Fibroblast of skin of right biceps (primary cell): ENCODE data around the gene IL17REL.
"Not testable (repeated sequence)": the region's sequence is repeated elsewhere in the genome, so short reads cannot be mapped to it uniquely, and the experiment has no call there.

Experiments used
- DNase-seq: peaks from one replicate; pipeline ENCODE4 v3.0.0-alpha.2; 2013

The IL17REL gene

GRCh38 chr22:50001388-50002231 is 11.0 kb downstream of the IL17REL start:
- no peak for DNase-seq

GRCh38 chr22:50000587-50001387 is 11.8 kb downstream of the IL17REL start:
- DNase-seq = no peak

- DNase-seq = no peak
Observed at GRCh38 chr22:49999946-50000586, 12.5 kb downstream of the IL17REL start.

- DNase-seq = no peak
Observed at GRCh38 chr22:49999063-49999945, 13.3 kb downstream of the IL17REL start.

- DNase-seq = no peak
Observed at GRCh38 chr22:49998718-49999062, 13.9 kb downstream of the IL17REL start.

GRCh38 chr22:49997932-49998717 is 14.4 kb downstream of the IL17REL start:
- DNase-seq = no peak

- no peak for DNase-seq
Observed at GRCh38 chr22:49997251-49997599, 15.3 kb downstream of the IL17REL start.

GRCh38 chr22:49996518-49997250 is 15.9 kb downstream of the IL17REL start:
- DNase-seq = no peak

- DNase-seq = no peak
Observed at GRCh38 chr22:49996119-49996517, 16.4 kb downstream of the IL17REL start.

GRCh38 chr22:49995361-49996118 is 17.0 kb downstream of the IL17REL start:
- DNase-seq = no peak

GRCh38 chr22:49995041-49995360 is 17.6 kb downstream of the IL17REL start:
- no peak for DNase-seq

- no peak for DNase-seq
Observed at GRCh38 chr22:49994361-49995040, 18.1 kb downstream of the IL17REL start.

- DNase-seq = no peak
Observed at GRCh38 chr22:49993649-49994360, 18.8 kb downstream of the IL17REL start.

- peak; percentile 30 for DNase-seq
Observed at GRCh38 chr22:49992921-49993648, 19.5 kb downstream of the IL17REL start.

- no peak for DNase-seq
Observed at GRCh38 chr22:49991907-49992533, 20.5 kb downstream of the IL17REL start.

- DNase-seq = no peak
Observed at GRCh38 chr22:49991167-49991566, 21.4 kb downstream of the IL17REL start.

- DNase-seq = not testable (repeated sequence)
Observed at GRCh38 chr22:49989826-49990225, 22.7 kb downstream of the IL17REL start.

- no peak for DNase-seq
Observed at GRCh38 chr22:49986325-49986724, 26.2 kb downstream of the IL17REL start.
